Body of pancreas (tissue), 4 donors: ENCODE measurements around the gene VSIG1. TPM values are rescaled to one million over a fixed set of nuclear protein-coding genes. Genes with fewer than 3 reads are reported as not detected.

ENCODE experiments used
- ATAC-seq: fragments of 150-250 bp; one replicate; pipeline ENCODE4 v1.9.1; 2016
- DNase-seq, 4 donors: peaks; one replicate each; pipeline ENCODE4 v3.0.0-alpha.2; 2019
- H3K27ac ChIP-seq, 4 donors: fragments of 200-600 bp; sonication (generic); 1 replicate in 3 of 4; 2 replicates in 1 of 4; pipeline versions ENCODE4 v1.5.1 to v1.6.1; 2016 to 2019; ENCODE audit warnings: mild to moderate bottlenecking in 1 of 4, mixed read lengths in 1 of 4, moderate library complexity in 1 of 4
- H3K27me3 ChIP-seq, 2 donors: fragments of 200-600 bp; sonication (generic); one replicate each; pipeline ENCODE4 v1.6.0; 2016; ENCODE audit warnings: mild to moderate bottlenecking in 1 of 2
- H3K36me3 ChIP-seq, 2 donors: fragments of 200-600 bp; sonication (generic); replicated peaks in 1 of 2; 2 replicates each; pipeline ENCODE4 v1.5.1; 2016; ENCODE audit warnings: low read depth in 2 of 2; ENCODE audit not compliant: insufficient read depth in 1 of 2
- H3K4me1 ChIP-seq: fragments of 200-600 bp; sonication (generic); one replicate; pipeline ENCODE4 v1.6.0; 2016
- H3K4me3 ChIP-seq, 2 donors: fragments of 200-600 bp; sonication (generic); 1 replicate in 1 of 2; 2 replicates in 1 of 2; pipeline ENCODE4 v1.5.1; 2016 to 2019
- H3K9me3 ChIP-seq, 3 donors: fragments of 200-600 bp; sonication (generic); 1 replicate in 2 of 3; 2 replicates in 1 of 3; pipeline ENCODE4 v1.5.1; 2016
- CTCF ChIP-seq, 7 experiments: fragments of 450-650 bp in 4 of 7; fragments of 200-600 bp in 3 of 7; sonication (generic) in 3 of 7; IDR thresholded peaks; one replicate each; pipeline ENCODE4 v1.5.1; 2016 to 2019; ENCODE audit warnings: antibody characterized with exemption in 7 of 7
- POLR2A ChIP-seq, 3 donors: fragments of 450-650 bp; IDR thresholded peaks; one replicate each; pipeline ENCODE4 v1.6.1; 2016; ENCODE audit warnings: antibody characterized with exemption in 3 of 3, mild to moderate bottlenecking in 2 of 3
- WGBS, 2 donors: methylation state at CpG; one replicate each; pipeline ENCODE4 v1.1.5; 2017; 5-methylcytosine and 5-hydroxymethylcytosine counted together
- intact Hi-C: fragments of 100-400 bp; cut with DNase I; formaldehyde crosslinking; loops from one replicate; pipeline ENCODE4 v1.15.1; 2023
- total RNA-seq, 2 donors: library from RNA; depleted of rRNA; stranded (reverse); fragments of >200 nt; gene quantifications; one replicate each; pipeline ENCODE4 v1.1.0, GENCODE V29; 2016

VSIG1 gene
- total RNA-seq, 2 donors from 2014 or later: 0.33 to 2.6 TPM

- no peak overlapping the region for H3K27ac ChIP-seq
- H3K27me3 ChIP-seq: no peaks in the 10 kb centered on the region
- TF ChIP-seq POLR2A (IDR thresholded peaks at IDR 0.05) (no peak), CTCF (IDR thresholded peaks at IDR 0.05) (no peak)
- ATAC-seq (no peak), DNase-seq (no peak)
- no peaks in the 10 kb centered on the region for H3K9me3 ChIP-seq
- intact Hi-C loops: no loop called here
- H3K4me3 ChIP-seq: no peak overlapping the region
- H3K36me3 ChIP-seq: no peaks in the 10 kb centered on the region
- H3K4me1 ChIP-seq: no peaks in the 10 kb centered on the region
Observed at GRCh38 chrX:108053218-108053617, 8.4 kb downstream of the VSIG1 start.

- Histone ChIP-seq H3K27me3 (no peaks in the 10 kb centered on the region), H3K36me3 (no peaks in the 10 kb centered on the region), H3K4me1 (no peaks in the 10 kb centered on the region), H3K9me3 (no peaks in the 10 kb centered on the region), H3K4me3 (no peak overlapping the region), H3K27ac (no peak overlapping the region)
- TF ChIP-seq CTCF (IDR thresholded peaks at IDR 0.05): no peak
- no peak for TF ChIP-seq POLR2A (IDR thresholded peaks at IDR 0.05)
- intact Hi-C loops: no loop called here
- no peak for DNase-seq
- no peak for ATAC-seq
Observed at GRCh38 chrX:108055546-108055945, 10.7 kb downstream of the VSIG1 start.

GRCh38 chrX:108059801-108060200 is 14.9 kb downstream of the VSIG1 start:
- DNase-seq: no peak
- 75 to 80% methylated on average over 1 of the region's 1 CpG for WGBS, 2 donors
- H3K4me1 ChIP-seq: no peaks in the 10 kb centered on the region
- H3K27me3 ChIP-seq: no peaks in the 10 kb centered on the region
- TF ChIP-seq POLR2A (IDR thresholded peaks at IDR 0.05) (no peak), CTCF (IDR thresholded peaks at IDR 0.05) (no peak)
- no peaks in the 10 kb centered on the region for H3K36me3 ChIP-seq
- no peak for ATAC-seq
- no peaks in the 10 kb centered on the region for H3K9me3 ChIP-seq
- no peak overlapping the region for H3K27ac ChIP-seq
- intact Hi-C loops: no loop called here
- H3K4me3 ChIP-seq: no peak overlapping the region

GRCh38 chrX:108064001-108064400 is 19.1 kb downstream of the VSIG1 start:
- DNase-seq (no peak), ATAC-seq (no peak)
- TF ChIP-seq POLR2A (IDR thresholded peaks at IDR 0.05) (no peak), CTCF (IDR thresholded peaks at IDR 0.05) (no peak)
- Histone ChIP-seq H3K36me3 (no peaks in the 10 kb centered on the region), H3K27ac (no peak overlapping the region), H3K9me3 (no peaks in the 10 kb centered on the region), H3K4me3 (no peak overlapping the region), H3K27me3 (no peaks in the 10 kb centered on the region), H3K4me1 (no peaks in the 10 kb centered on the region)
- intact Hi-C loops: no loop called here
- 38 to 83% methylated on average over 1 of the region's 1 CpG for WGBS, 2 donors

GRCh38 chrX:108064613-108065012 is 19.7 kb downstream of the VSIG1 start:
- DNase-seq: no peak
- H3K36me3 ChIP-seq: no peaks in the 10 kb centered on the region
- no peak for ATAC-seq
- 69 to 95% methylated on average over 2 of the region's 2 CpGs for WGBS, 2 donors
- H3K27ac ChIP-seq: no peak overlapping the region
- H3K27me3 ChIP-seq: no peaks in the 10 kb centered on the region
- H3K9me3 ChIP-seq: no peaks in the 10 kb centered on the region
- intact Hi-C loops: no loop called here
- no peak for TF ChIP-seq POLR2A (IDR thresholded peaks at IDR 0.05)
- no peak for TF ChIP-seq CTCF (IDR thresholded peaks at IDR 0.05)
- no peaks in the 10 kb centered on the region for H3K4me1 ChIP-seq
- H3K4me3 ChIP-seq: no peak overlapping the region
